ENCODE data around the gene APPL2. TPM values are rescaled to one million over a fixed set of nuclear protein-coding genes. Genes with fewer than 3 reads are reported as not detected.
"Not testable (repeated sequence)": the region's sequence is repeated elsewhere in the genome, so short reads cannot be mapped to it uniquely, and the experiment has no call there.

Gene APPL2
- total RNA-seq, 4 donors from 2014 or later, result 28.6 to 30.6 (median 30.3) TPM

GRCh38 chr12:105190530-105190929 is 45.4 kb downstream of the APPL2 start:
- no peaks in the 10 kb centered on the region for H3K27me3 ChIP-seq
- no peak overlapping the region for H3K4me3 ChIP-seq (replicated peaks in 1 of 3)
- peaks cover 8 to 31% of the 10 kb centered on the region in 2 donors for H3K36me3 ChIP-seq
- no peak overlapping the region for H3K27ac ChIP-seq
- WGBS, 2 donors, result 93% methylated on average over 6 of the region's 6 CpGs
- TF ChIP-seq CTCF (IDR thresholded peaks at IDR 0.05) (no peak), POLR2A (IDR thresholded peaks at IDR 0.05) (no peak)
- no peaks in the 10 kb centered on the region for H3K4me1 ChIP-seq
- DNase-seq, result no peak
- H3K9me3 ChIP-seq, result no peaks in the 10 kb centered on the region
- intact Hi-C loops (cut with DNase I), result no loop called here

- Histone ChIP-seq H3K4me1 (peaks cover 0 to 9% of the 10 kb centered on the region in 2 donors), H3K36me3 (peaks cover 1 to 37% of the 10 kb centered on the region in 2 donors), H3K4me3 (replicated peaks in 1 of 3) (no peak overlapping the region), H3K27me3 (no peaks in the 10 kb centered on the region), H3K27ac (no peak overlapping the region), H3K9me3 (no peaks in the 10 kb centered on the region)
- DNase-seq, result no peak
- intact Hi-C loops (cut with DNase I), result no loop called here
- 80 to 82% methylated on average over 6 of the region's 6 CpGs for WGBS, 2 donors
- TF ChIP-seq POLR2A (IDR thresholded peaks at IDR 0.05), result no peak
- no peak for TF ChIP-seq CTCF (IDR thresholded peaks at IDR 0.05)
Measured at GRCh38 chr12:105189293-105189692, 46.7 kb downstream of the APPL2 start.

GRCh38 chr12:105183976-105184375 is 52.0 kb downstream of the APPL2 start:
- H3K4me3 ChIP-seq (replicated peaks in 1 of 3); H3K9me3 ChIP-seq; intact Hi-C loops (cut with DNase I); H3K4me1 ChIP-seq; DNase-seq; H3K27me3 ChIP-seq: not testable (repeated sequence)
- WGBS, 2 donors, result 35 to 51% methylated on average over 5 of the region's 5 CpGs
- H3K27ac ChIP-seq, result peak overlapping the region in 2 of 3 donors; percentile 1 to 17
- H3K36me3 ChIP-seq, result peaks cover 0 to 30% of the 10 kb centered on the region in 2 donors

GRCh38 chr12:105183406-105183805 is 52.6 kb downstream of the APPL2 start:
- H3K27me3 ChIP-seq; H3K9me3 ChIP-seq; H3K27ac ChIP-seq; DNase-seq; intact Hi-C loops (cut with DNase I); H3K4me3 ChIP-seq (replicated peaks in 1 of 3); H3K4me1 ChIP-seq: not testable (repeated sequence)
- WGBS, 2 donors, result 98% methylated on average over 4 of the region's 4 CpGs
- peaks cover 0 to 26% of the 10 kb centered on the region in 2 donors for H3K36me3 ChIP-seq

GRCh38 chr12:105179114-105179513 is 56.9 kb downstream of the APPL2 start:
- H3K9me3 ChIP-seq; H3K27me3 ChIP-seq; DNase-seq; H3K4me1 ChIP-seq; H3K4me3 ChIP-seq (replicated peaks in 1 of 3); intact Hi-C loops (cut with DNase I); H3K27ac ChIP-seq; H3K36me3 ChIP-seq: not testable (repeated sequence)
- WGBS, 2 donors, result 96 to 100% methylated on average over 1 of the region's 1 CpG

- no peaks in the 10 kb centered on the region for H3K9me3 ChIP-seq
- H3K4me3 ChIP-seq (replicated peaks in 1 of 3), result no peak overlapping the region
- peaks cover 0 to 7% of the 10 kb centered on the region in 2 donors for H3K36me3 ChIP-seq
- no peaks in the 10 kb centered on the region for H3K27me3 ChIP-seq
- no peak for DNase-seq
- WGBS, 2 donors, result 94 to 96% methylated on average over 4 of the region's 4 CpGs
- no peak for TF ChIP-seq CTCF (IDR thresholded peaks at IDR 0.05)
- TF ChIP-seq POLR2A (IDR thresholded peaks at IDR 0.05), result no peak
- H3K4me1 ChIP-seq, result no peaks in the 10 kb centered on the region
- intact Hi-C loops (cut with DNase I), result no loop called here
- no peak overlapping the region for H3K27ac ChIP-seq
Measured at GRCh38 chr12:105177208-105177607, 58.8 kb downstream of the APPL2 start.

Measured in thyroid gland (tissue), 4 donors.